Non-pigmented ciliary epithelial cell (primary cell): ENCODE measurements around the gene B3GNT8.
"Not testable (repeated sequence)": the region's sequence is repeated elsewhere in the genome, so short reads cannot be mapped to it uniquely, and the experiment has no call there.

Source experiments
- DNase-seq: peaks from one replicate; pipeline ENCODE4 v3.0.0-alpha.2; 2010; ENCODE audit warnings: low read depth

B3GNT8 gene

DNA sequence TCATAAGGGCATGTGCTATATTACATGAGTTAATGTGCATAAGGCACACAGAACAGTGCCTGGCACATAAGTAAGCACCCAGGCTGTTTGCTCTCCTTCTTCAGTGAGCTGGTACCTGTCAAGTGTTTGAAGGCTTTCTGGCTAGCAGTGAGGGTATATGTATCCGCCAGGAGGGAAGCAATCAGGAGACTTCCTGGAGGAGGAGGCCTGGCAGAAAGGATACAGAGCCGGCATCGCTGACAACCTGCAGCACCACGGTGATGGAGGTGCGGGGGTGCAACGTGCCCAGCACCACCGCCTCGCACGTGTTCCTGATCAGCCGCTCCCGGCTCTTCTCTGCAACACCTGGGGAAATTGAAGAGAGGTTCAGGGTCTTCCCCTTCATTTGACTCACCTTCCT, 35.6 kb downstream of the B3GNT8 start:
- no peak for DNase-seq

DNA sequence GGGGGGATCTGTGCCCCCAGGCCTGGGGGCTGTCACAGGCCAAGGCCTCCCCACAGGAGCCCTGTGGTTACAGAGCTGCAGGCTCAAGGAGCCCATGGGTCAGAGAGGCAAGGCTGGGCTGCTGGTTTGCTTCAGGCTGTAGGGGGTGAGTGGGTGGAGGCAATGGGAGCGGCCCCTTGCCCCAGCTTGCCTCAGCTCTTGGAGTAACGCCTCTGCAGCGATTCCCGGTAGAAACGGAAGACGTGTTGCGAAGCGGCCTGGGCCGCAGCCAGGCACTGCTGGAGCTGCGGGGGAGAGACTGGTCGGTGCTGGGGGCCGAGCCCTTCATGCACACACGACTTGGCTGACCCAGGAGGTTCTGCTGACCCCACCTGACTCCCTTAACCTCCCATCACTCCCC, 40.7 kb downstream of the B3GNT8 start:
- DNase-seq: no peak

DNA sequence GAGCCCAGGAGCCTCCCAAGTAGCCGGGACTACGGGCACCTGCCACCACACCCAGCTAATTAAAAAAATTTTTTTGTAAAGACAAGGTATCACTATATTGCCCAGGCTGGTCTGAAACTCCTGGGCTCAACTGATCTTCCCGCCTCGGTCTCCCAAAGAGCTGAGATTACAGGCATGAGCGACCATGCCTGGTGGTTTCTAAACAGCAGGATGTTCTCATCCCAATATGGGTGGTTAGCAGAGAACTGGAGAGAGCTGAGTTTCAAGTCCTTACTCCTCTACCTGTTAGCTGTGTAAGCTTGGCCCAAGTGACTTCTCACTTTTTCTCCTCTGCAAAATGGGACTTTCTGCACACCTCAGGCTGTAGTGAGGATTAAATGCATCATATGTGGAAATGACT, 42.8 kb downstream of the B3GNT8 start:
- DNase-seq: no peak

DNA sequence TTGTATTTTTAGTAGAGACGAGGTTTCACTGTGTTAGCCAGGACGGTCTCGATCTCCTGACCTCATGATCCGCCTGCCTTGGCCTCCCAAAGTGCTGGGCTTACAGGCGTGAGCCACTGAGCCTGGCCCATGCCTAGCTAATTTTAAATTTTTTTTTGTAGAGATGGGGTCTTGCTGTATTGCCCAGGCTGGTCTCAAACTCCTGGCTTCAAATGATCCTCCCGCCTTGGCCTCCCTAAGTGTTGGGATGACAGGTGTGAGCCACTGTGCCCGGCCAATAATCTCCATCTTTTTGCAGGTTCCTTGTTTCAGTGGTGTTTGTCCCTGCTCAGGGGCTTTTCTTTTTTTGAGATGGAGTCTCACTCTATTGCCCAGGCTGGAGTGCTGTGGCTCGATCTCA, 45.6 kb downstream of the B3GNT8 start:
- DNase-seq: not testable (repeated sequence)

DNA sequence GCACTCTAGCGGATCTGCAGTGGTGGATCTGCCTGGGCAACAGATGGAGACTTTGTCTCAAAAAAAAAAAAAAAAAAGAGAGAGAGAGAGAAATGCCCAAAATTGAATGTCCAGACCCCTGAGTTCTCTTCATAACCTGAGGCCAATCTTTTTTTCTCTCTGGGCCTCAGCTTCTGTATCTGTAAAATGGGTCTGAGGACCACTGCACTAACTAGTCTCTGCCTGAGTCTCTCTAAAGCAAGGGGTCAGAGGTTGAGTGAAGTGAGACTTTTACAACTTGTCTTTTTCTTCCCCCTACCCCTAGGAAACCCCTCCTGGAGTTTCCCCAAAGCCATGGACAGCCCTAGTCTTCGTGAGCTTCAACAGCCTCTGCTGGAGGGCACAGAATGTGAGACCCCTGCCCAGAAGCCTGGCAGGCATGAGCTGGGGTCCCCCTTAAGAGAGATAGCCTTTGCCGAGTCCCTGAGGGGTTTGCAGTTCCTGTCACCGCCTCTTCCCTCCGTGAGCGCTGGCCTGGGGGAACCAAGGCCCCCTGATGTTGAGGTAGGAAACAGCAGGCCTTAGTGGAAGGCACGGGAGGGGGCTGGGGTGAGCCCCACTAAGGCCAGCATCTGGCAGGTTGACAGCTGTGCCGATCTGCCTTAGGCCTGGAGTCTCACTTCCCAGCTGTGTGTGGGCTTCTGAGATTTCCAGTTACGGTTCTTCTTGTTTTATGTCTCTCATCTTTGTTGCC, 49.0 kb downstream of the B3GNT8 start:
- DNase-seq: no peak

DNA sequence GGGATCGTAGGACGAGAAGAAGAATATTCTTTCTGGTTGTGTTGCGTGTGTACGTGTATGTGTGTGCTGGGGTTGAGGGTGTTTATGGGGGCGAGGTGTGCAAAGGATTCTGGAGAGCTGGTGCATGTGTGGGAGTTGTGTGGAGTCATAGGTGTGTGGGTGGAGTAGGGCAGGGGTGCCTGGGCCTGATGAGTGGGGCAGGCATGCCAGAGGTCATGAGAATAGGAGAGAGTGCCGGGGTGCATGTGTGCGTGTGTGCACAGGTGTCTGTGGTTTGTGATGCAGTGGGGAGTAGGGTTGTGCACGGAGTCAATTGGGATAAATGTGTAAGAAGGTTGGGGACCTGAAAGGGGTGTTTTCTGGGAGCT, 50.2 kb downstream of the B3GNT8 start:
- no peak for DNase-seq

DNA sequence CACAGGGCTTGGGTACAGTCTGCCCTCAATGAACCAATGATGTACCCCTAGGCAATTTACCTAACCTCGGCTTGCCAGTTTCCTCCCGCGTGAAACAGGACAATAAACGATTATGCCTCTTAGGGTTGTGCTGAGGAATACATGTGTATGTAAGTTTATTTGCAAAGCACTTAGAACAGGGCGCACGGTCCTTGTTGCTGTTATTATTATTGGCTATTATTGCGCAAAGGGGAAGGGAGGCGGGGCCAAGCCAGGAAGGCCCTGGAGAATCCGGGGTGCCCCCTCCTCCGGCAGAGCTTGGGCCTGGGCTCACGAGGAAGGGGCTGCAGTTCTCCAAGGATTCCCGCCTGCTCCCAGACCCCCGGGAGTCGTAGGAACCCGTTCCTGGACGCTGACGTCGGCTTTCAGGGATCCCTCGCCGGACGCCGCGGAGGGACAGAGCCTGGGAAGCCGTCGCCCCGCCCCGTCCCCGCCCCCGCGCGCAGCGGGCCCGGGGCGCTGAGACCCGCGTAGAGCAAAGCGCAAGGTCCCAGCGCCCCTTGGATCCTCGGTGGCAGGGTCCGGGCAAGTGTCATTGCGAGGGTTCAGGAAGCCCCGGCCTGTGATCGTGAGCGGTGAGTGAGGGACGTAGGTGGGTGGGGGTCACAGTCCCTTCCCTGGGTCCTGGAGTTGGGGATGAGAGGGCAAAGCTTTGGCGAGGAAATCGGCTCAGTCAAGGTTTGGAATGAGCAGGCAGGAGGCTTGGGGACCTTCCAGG, 50.8 kb downstream of the B3GNT8 start, which contains the start of gene TMEM91:
Gene TMEM91, plus strand, starts transcription at position 293 of the 757 bp plus-strand sequence. CDS start 1,777 bp downstream, outside the sequence.
- no peak for DNase-seq
